ENCODE results near the gene NIPA2.
"Not testable (repeated sequence)": the region's sequence is repeated elsewhere in the genome, so short reads cannot be mapped to it uniquely, and the experiment has no call there.

Gene NIPA2

GRCh38 chr15:22838292-22839042 lies at the start of gene NIPA2:
NIPA2 (plus strand) TSS chr15:22838666; CDS start chr15:22851732, 13,066 bp downstream.
- peak; percentile 96 for DNase-seq (ENCODE audit: low spot score)

- DNase-seq (ENCODE audit: low spot score): no peak
These were observed 44.4 kb upstream of the NIPA2 start for GRCh38 chr15:22794063-22794462.

GRCh38 chr15:22794621-22795167 lies 43.8 kb upstream of the NIPA2 start:
- no peak for DNase-seq (ENCODE audit: low spot score)

GRCh38 chr15:22795206-22796063 lies 43.0 kb upstream of the NIPA2 start:
- DNase-seq (ENCODE audit: low spot score): no peak

- no peak for DNase-seq (ENCODE audit: low spot score)
These were observed 42.4 kb upstream of the NIPA2 start for GRCh38 chr15:22796079-22796478.

GRCh38 chr15:22799902-22800301 lies 38.6 kb upstream of the NIPA2 start:
- no peak for DNase-seq (ENCODE audit: low spot score)

- not testable (repeated sequence) for DNase-seq (ENCODE audit: low spot score)
These were observed 35.5 kb upstream of the NIPA2 start for GRCh38 chr15:22803006-22803405.

GRCh38 chr15:22806156-22806555 lies 32.3 kb upstream of the NIPA2 start:
- DNase-seq (ENCODE audit: low spot score): no peak

GRCh38 chr15:22806664-22807063 lies 31.8 kb upstream of the NIPA2 start:
- DNase-seq (ENCODE audit: low spot score): no peak

GRCh38 chr15:22807831-22808230 lies 30.6 kb upstream of the NIPA2 start:
- not testable (repeated sequence) for DNase-seq (ENCODE audit: low spot score)

- no peak for DNase-seq (ENCODE audit: low spot score)
These were observed 30.2 kb upstream of the NIPA2 start for GRCh38 chr15:22808240-22808639.

- no peak for DNase-seq (ENCODE audit: low spot score)
These were observed 29.6 kb upstream of the NIPA2 start for GRCh38 chr15:22808761-22809280.

GRCh38 chr15:22810033-22810852 lies 28.2 kb upstream of the NIPA2 start:
- DNase-seq (ENCODE audit: low spot score): no peak

- DNase-seq (ENCODE audit: low spot score): peak; percentile 14
These were observed 27.6 kb upstream of the NIPA2 start for GRCh38 chr15:22810853-22811338.

- DNase-seq (ENCODE audit: low spot score): peak; percentile 41
These were observed 26.8 kb upstream of the NIPA2 start for GRCh38 chr15:22811640-22812039.

- DNase-seq (ENCODE audit: low spot score): no peak
These were observed 24.6 kb upstream of the NIPA2 start for GRCh38 chr15:22813844-22814243.

- no peak for DNase-seq (ENCODE audit: low spot score)
These were observed 22.7 kb upstream of the NIPA2 start for GRCh38 chr15:22815766-22816165.

GRCh38 chr15:22819651-22820050 lies 18.8 kb upstream of the NIPA2 start:
- no peak for DNase-seq (ENCODE audit: low spot score)

- no peak for DNase-seq (ENCODE audit: low spot score)
These were observed 14.9 kb upstream of the NIPA2 start for GRCh38 chr15:22823495-22824128.

- DNase-seq (ENCODE audit: low spot score): no peak
These were observed 11.3 kb upstream of the NIPA2 start for GRCh38 chr15:22827125-22827524.

- DNase-seq (ENCODE audit: low spot score): no peak
These were observed 7.0 kb upstream of the NIPA2 start for GRCh38 chr15:22831473-22831872.
